ENCODE data around the gene HDLBP.
"Not testable (repeated sequence)": the region's sequence is repeated elsewhere in the genome, so short reads cannot be mapped to it uniquely, and the experiment has no call there.

HDLBP gene

GRCh38 chr2:241205086-241205485, 110.4 kb downstream of the HDLBP start:
- no peak for DNase-seq

- no peak for DNase-seq
These were observed 111.0 kb downstream of the HDLBP start for GRCh38 chr2:241204490-241204889.

- DNase-seq: no peak
These were observed 111.5 kb downstream of the HDLBP start for GRCh38 chr2:241204010-241204384.

GRCh38 chr2:241203218-241204009, 112.1 kb downstream of the HDLBP start:
- no peak for DNase-seq

GRCh38 chr2:241202681-241203080, 112.8 kb downstream of the HDLBP start:
- no peak for DNase-seq

- DNase-seq: no peak
These were observed 113.2 kb downstream of the HDLBP start for GRCh38 chr2:241202268-241202585.

- no peak for DNase-seq
These were observed 113.8 kb downstream of the HDLBP start for GRCh38 chr2:241201445-241202267.

- DNase-seq: no peak
These were observed 114.6 kb downstream of the HDLBP start for GRCh38 chr2:241200822-241201395.

GRCh38 chr2:241199897-241200821, 115.3 kb downstream of the HDLBP start:
- DNase-seq: no peak

- no peak for DNase-seq
These were observed 116.2 kb downstream of the HDLBP start for GRCh38 chr2:241199286-241199685.

- no peak for DNase-seq
These were observed 116.8 kb downstream of the HDLBP start for GRCh38 chr2:241198381-241199279.

- no peak for DNase-seq
These were observed 117.5 kb downstream of the HDLBP start for GRCh38 chr2:241197947-241198346.

- DNase-seq: not testable (repeated sequence)
These were observed 118.2 kb downstream of the HDLBP start for GRCh38 chr2:241197246-241197645.

GRCh38 chr2:241195506-241196130, 119.9 kb downstream of the HDLBP start:
- DNase-seq: no peak

- no peak for DNase-seq
These were observed 120.7 kb downstream of the HDLBP start for GRCh38 chr2:241194811-241195210.

GRCh38 chr2:241193271-241193670, 122.2 kb downstream of the HDLBP start:
- no peak for DNase-seq

GRCh38 chr2:241191081-241191480, 124.4 kb downstream of the HDLBP start:
- no peak for DNase-seq

- DNase-seq: no peak
These were observed 125.0 kb downstream of the HDLBP start for GRCh38 chr2:241190291-241190981.

GRCh38 chr2:241189856-241190201, 125.6 kb downstream of the HDLBP start:
- DNase-seq: no peak

GRCh38 chr2:241189093-241189855, 126.2 kb downstream of the HDLBP start:
- no peak for DNase-seq
